ENCODE data around the gene UNC45A. TPM values are rescaled to one million over a fixed set of nuclear protein-coding genes. Genes with fewer than 3 reads are reported as not detected.

The UNC45A gene
- total RNA-seq, 2 experiments from 2014 or later, result 46.1 to 68.0 TPM

DNA sequence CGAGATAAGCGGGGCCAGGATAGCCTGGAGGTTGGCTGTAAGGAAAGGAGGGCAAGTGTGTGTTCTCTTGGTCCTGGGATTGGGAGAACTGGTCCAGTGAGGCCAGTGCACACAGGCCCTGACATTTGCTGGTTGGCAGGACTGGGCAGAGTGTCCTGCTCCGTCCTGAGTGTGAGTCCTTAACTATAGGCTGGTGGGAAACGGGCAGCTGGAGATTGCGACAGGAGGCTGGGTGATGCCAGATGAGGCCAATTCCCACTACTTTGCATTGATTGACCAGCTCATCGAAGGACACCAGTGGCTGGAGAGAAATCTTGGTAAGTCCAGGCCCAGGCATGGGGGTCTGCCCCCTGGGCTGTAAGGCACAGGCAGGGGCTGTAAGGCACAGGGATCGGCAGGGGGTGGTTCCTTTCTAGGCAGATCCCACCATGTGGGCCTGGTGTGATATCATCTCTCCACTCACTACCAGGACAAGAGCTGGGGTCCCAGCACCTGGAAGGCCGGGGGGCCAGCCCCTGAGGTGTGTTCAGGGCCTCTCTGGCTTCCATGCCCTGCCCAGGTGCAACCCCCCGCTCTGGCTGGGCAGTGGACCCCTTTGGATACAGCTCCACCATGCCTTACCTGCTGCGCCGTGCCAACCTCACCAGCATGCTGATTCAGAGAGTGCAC is 28.8 kb upstream of the UNC45A start:
- H3K36me3 ChIP-seq (ENCODE audit: insufficient read depth, low read length), result no peaks in the 10 kb centered on the region
- H3K79me2 ChIP-seq (ENCODE audit: insufficient read depth, low read depth, low read length), result no peaks in the 10 kb centered on the region
- H4K20me1 ChIP-seq (ENCODE audit: insufficient read depth, low read length), result no peaks in the 10 kb centered on the region
- no peaks in the 10 kb centered on the region for H3K9me2 ChIP-seq (ENCODE audit: insufficient read depth, low read length)
- H3K9me3 ChIP-seq (ENCODE audit: low read length), result no peaks in the 10 kb centered on the region
- no peak overlapping the region for H2AFZ ChIP-seq (ENCODE audit: low read length)
- no peak overlapping the region for H3K27ac ChIP-seq (ENCODE audit: low read depth, low read length, poor library complexity, severe bottlenecking)
- no TSS peak for BruUV-seq (replicated peaks)
- ChIA-PET CTCF (ENCODE audit: unreplicated experiment) (interaction anchor here (1.1 kb wide), 1 partner anchor 26 kb away, joined by 3 read pairs; the partner anchor contains the start of gene HDDC3), POLR2A (interaction anchor here (0.9 to 1.3 kb wide), 3 partner anchors 12 to 186 kb away, joined by 3 read pairs; no protein-coding TSS in a partner anchor)
- TF ChIP-seq, protein P1, sequence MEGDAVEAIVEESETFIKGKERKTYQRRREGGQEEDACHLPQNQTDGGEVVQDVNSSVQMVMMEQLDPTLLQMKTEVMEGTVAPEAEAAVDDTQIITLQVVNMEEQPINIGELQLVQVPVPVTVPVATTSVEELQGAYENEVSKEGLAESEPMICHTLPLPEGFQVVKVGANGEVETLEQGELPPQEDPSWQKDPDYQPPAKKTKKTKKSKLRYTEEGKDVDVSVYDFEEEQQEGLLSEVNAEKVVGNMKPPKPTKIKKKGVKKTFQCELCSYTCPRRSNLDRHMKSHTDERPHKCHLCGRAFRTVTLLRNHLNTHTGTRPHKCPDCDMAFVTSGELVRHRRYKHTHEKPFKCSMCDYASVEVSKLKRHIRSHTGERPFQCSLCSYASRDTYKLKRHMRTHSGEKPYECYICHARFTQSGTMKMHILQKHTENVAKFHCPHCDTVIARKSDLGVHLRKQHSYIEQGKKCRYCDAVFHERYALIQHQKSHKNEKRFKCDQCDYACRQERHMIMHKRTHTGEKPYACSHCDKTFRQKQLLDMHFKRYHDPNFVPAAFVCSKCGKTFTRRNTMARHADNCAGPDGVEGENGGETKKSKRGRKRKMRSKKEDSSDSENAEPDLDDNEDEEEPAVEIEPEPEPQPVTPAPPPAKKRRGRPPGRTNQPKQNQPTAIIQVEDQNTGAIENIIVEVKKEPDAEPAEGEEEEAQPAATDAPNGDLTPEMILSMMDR (conservative IDR thresholded peaks at IDR 0.05; ENCODE audit: low read length), result no peak
- TF ChIP-seq EZH2phosphoT487 (IDR thresholded peaks at IDR 0.05; ENCODE audit: borderline replicate concordance, low read depth, low read length), result no peak
- H3K4me2 ChIP-seq (ENCODE audit: low read length), result no peak overlapping the region
- intact Hi-C loops (cut with micrococcal nuclease; ENCODE audit: unreplicated experiment), result no loop called here
- H3K4me3 ChIP-seq (ENCODE audit: low read depth, low read length, poor library complexity, severe bottlenecking), result no peak overlapping the region
- no peak for DNase-seq (ENCODE audit: low spot score)
- peaks cover 22% of the 10 kb centered on the region for H3K4me1 ChIP-seq (ENCODE audit: insufficient read depth, low read length, poor library complexity, severe bottlenecking)

DNA sequence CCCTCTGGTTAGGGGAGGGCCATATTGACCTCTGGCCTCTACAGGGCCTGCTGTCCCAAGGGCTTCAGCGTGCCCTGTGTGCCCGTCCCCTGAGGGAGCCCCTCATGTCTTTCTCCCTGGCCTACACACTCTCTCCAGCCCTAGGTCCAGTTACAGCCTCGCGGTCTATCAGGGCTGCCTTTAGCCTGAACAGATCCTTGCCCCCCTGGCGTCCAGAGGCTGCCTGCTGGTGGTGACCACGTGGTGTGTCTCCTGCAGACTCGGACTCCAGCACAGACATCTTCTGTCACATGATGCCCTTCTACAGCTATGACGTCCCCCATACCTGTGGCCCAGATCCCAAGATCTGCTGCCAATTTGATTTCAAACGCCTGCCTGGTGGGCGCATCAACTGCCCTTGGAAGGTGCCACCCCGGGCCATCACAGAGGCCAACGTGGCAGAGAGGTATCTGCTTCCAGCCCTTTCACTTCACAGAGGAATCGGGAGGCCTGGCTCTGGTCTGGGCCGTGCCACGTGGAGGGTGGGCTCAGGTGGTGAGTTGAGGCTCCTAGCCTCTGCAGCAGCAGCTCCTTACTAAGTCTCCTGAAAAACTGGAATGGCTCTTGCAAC is 27.9 kb upstream of the UNC45A start:
- Histone ChIP-seq H4K20me1 (ENCODE audit: insufficient read depth, low read length) (no peaks in the 10 kb centered on the region), H3K4me2 (ENCODE audit: low read length) (no peak overlapping the region), H3K36me3 (ENCODE audit: insufficient read depth, low read length) (no peaks in the 10 kb centered on the region), H3K9me3 (ENCODE audit: low read length) (no peaks in the 10 kb centered on the region), H3K79me2 (ENCODE audit: insufficient read depth, low read depth, low read length) (no peaks in the 10 kb centered on the region), H3K4me1 (ENCODE audit: insufficient read depth, low read length, poor library complexity, severe bottlenecking) (peaks cover 14% of the 10 kb centered on the region), H3K4me3 (ENCODE audit: low read depth, low read length, poor library complexity, severe bottlenecking) (no peak overlapping the region), H3K9me2 (ENCODE audit: insufficient read depth, low read length) (no peaks in the 10 kb centered on the region), H2AFZ (ENCODE audit: low read length) (no peak overlapping the region), H3K27ac (ENCODE audit: low read depth, low read length, poor library complexity, severe bottlenecking) (no peak overlapping the region)
- ChIA-PET POLR2A (interaction anchor here (0.9 kb wide), 1 partner anchor 16 kb away, joined by 3 read pairs; no protein-coding TSS in a partner anchor), CTCF (ENCODE audit: unreplicated experiment) (no interaction called here)
- DNase-seq (ENCODE audit: low spot score), result no peak
- intact Hi-C loops (cut with micrococcal nuclease; ENCODE audit: unreplicated experiment), result no loop called here
- TF ChIP-seq EZH2phosphoT487 (IDR thresholded peaks at IDR 0.05; ENCODE audit: borderline replicate concordance, low read depth, low read length), result no peak
- TF ChIP-seq, protein P1 (conservative IDR thresholded peaks at IDR 0.05; ENCODE audit: low read length), result no peak
- no TSS peak for BruUV-seq (replicated peaks)
